A673 (cell line): Measurements from ENCODE around the gene SNTG2. TPM values are rescaled to one million over a fixed set of nuclear protein-coding genes. Genes with fewer than 3 reads are reported as not detected.

Experiments used
- BruUV-seq: library from RNA; stranded (reverse); fragments of 400-500 nt; replicated peaks from 2 replicates; lab custom pipeline; 2021; lab: Mats Ljungman, UMichigan
- CTCF ChIA-PET: fragments of 300-600 bp; sonication (Branson Sonifier 250); formaldehyde crosslinking; loops from one replicate; lab custom pipeline; 2022; ENCODE audit warnings: antibody characterized with exemption; lab: Charles Lee
- POLR2A ChIA-PET: fragments of 300-600 bp; sonication (Branson Sonifier 250); formaldehyde crosslinking; loops from one replicate; lab custom pipeline; 2022; ENCODE audit warnings: antibody characterized with exemption; ENCODE audit not compliant: low non-redundant PET; lab: Charles Lee
- DNase-seq: peaks from one replicate; pipeline ENCODE4 v3.0.0-alpha.2; 2015; ENCODE audit warnings: low spot score
- H3K27ac ChIP-seq: fragments of 200-600 bp; sonication (generic); 2 replicates; pipeline ENCODE4 v1.5.1; 2016; ENCODE audit warnings: mixed run types, low read depth, mild to moderate bottlenecking, mixed read lengths, antibody characterized with exemption, low read length; ENCODE audit not compliant: poor library complexity, severe bottlenecking
- H3K27me3 ChIP-seq: fragments of 200-600 bp; sonication (generic); replicated peaks from 2 replicates; pipeline ENCODE4 v1.6.1; 2017; ENCODE audit warnings: mixed run types, low read depth, mild to moderate bottlenecking, mixed read lengths, antibody characterized with exemption, low read length; ENCODE audit not compliant: insufficient read depth, poor library complexity
- H3K36me3 ChIP-seq: fragments of 200-600 bp; sonication (generic); 2 replicates; pipeline ENCODE4 v1.6.1; 2016; ENCODE audit warnings: mixed run types, mild to moderate bottlenecking, mixed read lengths, antibody characterized with exemption, low read length; ENCODE audit not compliant: insufficient read depth, poor library complexity, severe bottlenecking
- H3K4me1 ChIP-seq: fragments of 200-600 bp; sonication (generic); 2 replicates; pipeline ENCODE4 v1.6.1; 2017; ENCODE audit warnings: mixed run types, mild to moderate bottlenecking, mixed read lengths, antibody characterized with exemption, low read length; ENCODE audit not compliant: insufficient read depth, poor library complexity, severe bottlenecking
- H3K4me3 ChIP-seq: fragments of 200-600 bp; sonication (generic); 2 replicates; pipeline ENCODE4 v1.5.1; 2016; ENCODE audit warnings: low read depth, mixed run types, mild to moderate bottlenecking, mixed read lengths, low read length; ENCODE audit not compliant: poor library complexity, severe bottlenecking
- H3K9me3 ChIP-seq: fragments of 200-600 bp; sonication (generic); 2 replicates; pipeline ENCODE4 v1.6.1; 2016; ENCODE audit warnings: mixed run types, low read depth, mild to moderate bottlenecking, mixed read lengths, antibody characterized with exemption, low read length; ENCODE audit not compliant: poor library complexity, severe bottlenecking
- CTCF ChIP-seq: fragments of 300-800, 200-600 bp; sonication (generic); conservative IDR thresholded peaks from 2 replicates; pipeline ENCODE4 v1.5.1; 2017; ENCODE audit warnings: low read depth, mild to moderate bottlenecking, antibody characterized with exemption, low read length, moderate library complexity, mixed read lengths
- EZH2 ChIP-seq: fragments of 200-600 bp; sonication (generic); IDR thresholded peaks from 2 replicates; pipeline ENCODE4 v1.6.1; 2017; ENCODE audit warnings: borderline replicate concordance, low read depth, mild to moderate bottlenecking, mixed read lengths, antibody characterized with exemption, low read length; ENCODE audit not compliant: poor library complexity, severe bottlenecking
- intact Hi-C: fragments of 100-400 bp; cut with micrococcal nuclease; formaldehyde crosslinking; loops from one replicate; pipeline ENCODE4 v1.10.0; 2022; ENCODE audit not compliant: unreplicated experiment
- total RNA-seq: library from RNA; stranded (reverse); gene quantifications from 2 replicates; pipeline ENCODE4 v1.2.3, GENCODE V29; 2021

Gene SNTG2
- total RNA-seq, 1 experiment from 2014 or later, result 3.7 TPM

- CTCF ChIA-PET, result no interaction called here
- no peak overlapping the region for H3K27ac ChIP-seq
- POLR2A ChIA-PET, result no interaction called here
- intact Hi-C loops, result no loop called here
- TF ChIP-seq CTCF (no peak), EZH2 (no peak)
- no peaks in the 10 kb centered on the region for H3K9me3 ChIP-seq
- DNase-seq, result no peak
- H3K4me3 ChIP-seq, result no peak overlapping the region
- H3K4me1 ChIP-seq, result no peaks in the 10 kb centered on the region
- H3K36me3 ChIP-seq, result no peaks in the 10 kb centered on the region
- no TSS peak for BruUV-seq
- no peaks in the 10 kb centered on the region for H3K27me3 ChIP-seq
These were observed 81.4 kb downstream of the SNTG2 start for GRCh38 chr2:1032030-1032429.

DNA sequence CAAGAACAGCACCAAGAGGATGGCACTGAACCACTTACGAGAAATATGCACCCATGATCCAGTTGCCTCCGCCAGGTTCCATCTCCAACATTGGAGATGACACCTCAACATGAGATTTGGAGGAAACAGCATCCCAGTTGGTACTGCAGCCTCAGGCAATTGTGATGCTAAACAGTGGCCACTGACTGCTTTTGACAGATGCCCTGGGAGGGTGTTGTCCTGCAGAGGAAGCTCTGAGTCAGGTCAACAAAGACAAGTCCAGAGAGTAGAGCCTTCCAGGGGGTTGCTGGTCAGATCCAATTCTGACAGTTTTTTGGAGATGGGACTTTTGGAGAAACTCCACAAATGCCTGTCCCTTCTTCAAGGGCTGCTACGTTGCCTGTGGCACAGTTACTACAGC is 82.4 kb downstream of the SNTG2 start:
- no peak overlapping the region for H3K27ac ChIP-seq
- no peak for DNase-seq
- TF ChIP-seq CTCF (no peak), EZH2 (no peak)
- no peaks in the 10 kb centered on the region for H3K4me1 ChIP-seq
- no peak overlapping the region for H3K4me3 ChIP-seq
- no TSS peak for BruUV-seq
- CTCF ChIA-PET, result no interaction called here
- intact Hi-C loops, result no loop called here
- no peaks in the 10 kb centered on the region for H3K27me3 ChIP-seq
- H3K9me3 ChIP-seq, result no peaks in the 10 kb centered on the region
- H3K36me3 ChIP-seq, result no peaks in the 10 kb centered on the region
- POLR2A ChIA-PET, result no interaction called here

DNA sequence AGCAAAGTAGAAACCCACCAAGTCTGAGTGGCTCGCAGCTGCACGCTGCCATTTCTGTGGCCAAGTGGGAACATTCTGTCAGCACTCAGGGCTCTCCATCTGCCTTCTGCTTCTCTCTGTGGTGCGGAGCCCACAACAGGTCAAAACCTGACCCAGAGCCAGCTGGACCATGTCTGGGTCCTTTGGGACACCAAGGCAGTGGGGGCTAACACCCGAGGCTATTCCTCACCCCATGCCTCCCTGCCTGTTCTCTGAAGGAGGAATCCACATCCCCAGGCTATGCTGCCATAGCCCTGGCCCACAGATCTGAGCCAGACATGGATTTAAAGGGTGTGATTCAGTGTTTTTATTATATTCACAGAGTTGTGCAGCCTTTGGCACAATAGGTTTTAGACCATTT is 86.4 kb downstream of the SNTG2 start:
- H3K27ac ChIP-seq, result no peak overlapping the region
- no peaks in the 10 kb centered on the region for H3K27me3 ChIP-seq
- CTCF ChIA-PET, result no interaction called here
- H3K4me3 ChIP-seq, result no peak overlapping the region
- no peak for DNase-seq
- intact Hi-C loops, result no loop called here
- POLR2A ChIA-PET, result no interaction called here
- no TSS peak for BruUV-seq
- TF ChIP-seq EZH2 (no peak), CTCF (no peak)
- H3K36me3 ChIP-seq, result no peaks in the 10 kb centered on the region
- no peaks in the 10 kb centered on the region for H3K9me3 ChIP-seq
- no peaks in the 10 kb centered on the region for H3K4me1 ChIP-seq
